Left kidney (tissue), 2 donors: Measurements from ENCODE around the gene ATP6V0C. TPM values are rescaled to one million over a fixed set of nuclear protein-coding genes. Genes with fewer than 3 reads are reported as not detected.

Experiments used
- DNase-seq: peaks from one replicate; pipeline ENCODE4 v3.0.0-alpha.2; 2013
- polyA plus RNA-seq: library from polyadenylated mRNA; unstranded; fragments of 120-200 nt; gene quantifications from one replicate; pipeline ENCODE4 v1.2.1, GENCODE V29; 2013; ENCODE audit not compliant: insufficient read length

ATP6V0C gene
- polyA plus RNA-seq, 1 donor = 158 TPM

- DNase-seq = no peak
Measured at GRCh38 chr16:2487903-2488531, 25.7 kb upstream of the ATP6V0C start.

DNA sequence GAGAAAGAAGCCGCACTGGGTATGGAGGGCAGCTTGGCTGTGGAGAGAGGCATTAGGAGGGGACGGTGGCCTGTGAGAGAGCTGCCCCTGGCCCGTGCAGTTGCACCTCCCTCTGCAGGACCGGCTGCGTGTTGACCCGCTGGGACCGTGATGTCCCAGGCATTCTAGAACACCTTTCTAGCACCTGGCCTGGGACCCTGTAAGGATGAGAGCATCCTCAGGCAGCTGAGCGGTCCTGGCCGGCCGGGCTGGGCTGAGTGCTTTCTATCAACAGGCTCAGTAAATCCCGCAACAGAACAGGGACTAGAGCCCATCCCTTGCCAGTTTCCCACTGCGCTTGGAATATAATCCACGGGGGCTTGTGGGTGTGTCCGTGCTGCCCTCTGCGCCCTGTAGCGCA is 24.2 kb upstream of the ATP6V0C start:
- DNase-seq = no peak

GRCh38 chr16:2490190-2491105 is 23.3 kb upstream of the ATP6V0C start:
- no peak for DNase-seq

GRCh38 chr16:2492292-2492691 is 21.5 kb upstream of the ATP6V0C start:
- no peak for DNase-seq

DNA sequence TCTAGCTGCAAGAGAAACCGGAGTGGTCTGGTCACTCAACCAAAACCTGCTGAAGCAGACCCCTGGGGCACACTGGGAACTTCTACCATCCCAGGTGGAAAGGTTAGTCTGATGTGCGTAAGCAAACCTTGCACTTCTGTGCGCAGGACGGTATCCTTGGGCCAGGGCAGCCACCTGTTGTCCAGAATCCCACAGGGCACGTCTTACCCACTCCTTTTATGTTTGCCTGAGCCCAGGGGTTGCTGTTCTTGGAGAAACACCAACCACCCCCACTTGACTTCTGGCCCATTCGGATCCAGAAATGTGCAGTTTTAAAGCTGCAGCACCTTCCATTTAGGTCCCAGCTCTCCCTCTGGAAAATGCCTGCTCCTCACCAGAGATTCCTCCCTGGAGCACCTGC is 20.1 kb upstream of the ATP6V0C start:
- DNase-seq = no peak

- no peak for DNase-seq
Measured at GRCh38 chr16:2494616-2495015, 19.1 kb upstream of the ATP6V0C start.

- no peak for DNase-seq
Measured at GRCh38 chr16:2495041-2495440, 18.7 kb upstream of the ATP6V0C start.

DNA sequence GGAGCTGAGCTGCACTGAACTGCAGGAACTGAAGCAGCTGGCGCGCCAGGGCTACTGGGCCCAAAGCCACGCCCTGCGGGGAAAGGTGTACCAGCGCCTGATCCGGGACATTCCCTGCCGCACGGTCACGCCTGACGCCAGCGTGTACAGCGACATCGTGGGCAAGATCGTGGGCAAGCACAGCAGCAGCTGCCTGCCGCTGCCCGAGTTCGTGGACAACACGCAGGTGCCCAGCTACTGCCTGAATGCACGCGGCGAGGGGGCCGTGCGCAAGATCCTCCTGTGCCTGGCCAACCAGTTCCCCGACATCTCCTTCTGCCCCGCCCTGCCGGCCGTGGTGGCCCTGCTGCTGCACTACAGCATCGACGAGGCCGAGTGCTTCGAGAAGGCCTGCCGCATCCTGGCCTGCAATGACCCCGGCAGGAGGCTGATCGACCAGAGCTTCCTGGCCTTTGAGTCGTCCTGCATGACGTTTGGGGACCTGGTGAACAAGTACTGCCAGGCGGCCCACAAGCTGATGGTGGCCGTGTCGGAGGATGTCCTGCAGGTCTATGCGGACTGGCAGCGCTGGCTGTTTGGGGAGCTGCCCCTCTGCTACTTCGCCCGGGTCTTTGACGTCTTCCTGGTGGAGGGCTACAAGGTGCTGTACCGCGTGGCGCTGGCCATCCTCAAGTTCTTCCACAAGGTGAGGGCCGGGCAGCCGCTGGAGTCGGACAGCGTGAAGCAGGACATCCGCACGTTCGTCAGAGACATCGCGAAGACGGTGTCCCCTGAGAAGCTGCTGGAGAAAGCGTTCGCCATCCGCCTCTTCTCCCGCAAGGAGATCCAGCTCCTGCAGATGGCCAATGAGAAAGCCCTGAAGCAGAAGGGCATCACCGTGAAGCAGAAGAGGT is 17.3 kb upstream of the ATP6V0C start:
- DNase-seq = no peak

DNA sequence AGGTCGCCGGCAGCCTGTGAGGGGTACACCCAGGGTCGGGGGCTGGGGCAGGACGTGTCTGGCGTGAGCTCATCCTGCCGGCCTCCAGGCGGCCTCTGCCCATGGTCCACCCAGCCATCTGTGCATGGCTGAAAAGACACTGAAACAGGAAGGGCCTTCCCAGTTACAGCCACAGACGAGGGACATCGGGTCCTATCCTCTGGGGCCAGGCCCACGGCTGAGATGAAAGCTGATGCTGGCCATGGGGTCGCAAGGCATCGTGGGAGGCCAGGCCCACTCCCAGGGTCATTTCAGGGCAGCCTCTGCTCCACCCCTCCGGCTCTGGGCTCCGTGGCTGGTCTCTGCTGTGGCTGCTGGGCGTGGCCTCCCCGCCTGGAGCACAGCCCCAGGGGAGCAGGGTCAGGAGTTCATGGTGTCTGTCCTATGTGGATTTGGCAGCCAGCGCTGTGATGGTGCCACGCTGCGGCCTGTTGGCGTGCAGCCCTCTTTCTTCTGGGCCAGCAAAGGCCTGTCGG is 16.6 kb upstream of the ATP6V0C start:
- DNase-seq = no peak

- DNase-seq = no peak
Measured at GRCh38 chr16:2497695-2498484, 15.9 kb upstream of the ATP6V0C start.

DNA sequence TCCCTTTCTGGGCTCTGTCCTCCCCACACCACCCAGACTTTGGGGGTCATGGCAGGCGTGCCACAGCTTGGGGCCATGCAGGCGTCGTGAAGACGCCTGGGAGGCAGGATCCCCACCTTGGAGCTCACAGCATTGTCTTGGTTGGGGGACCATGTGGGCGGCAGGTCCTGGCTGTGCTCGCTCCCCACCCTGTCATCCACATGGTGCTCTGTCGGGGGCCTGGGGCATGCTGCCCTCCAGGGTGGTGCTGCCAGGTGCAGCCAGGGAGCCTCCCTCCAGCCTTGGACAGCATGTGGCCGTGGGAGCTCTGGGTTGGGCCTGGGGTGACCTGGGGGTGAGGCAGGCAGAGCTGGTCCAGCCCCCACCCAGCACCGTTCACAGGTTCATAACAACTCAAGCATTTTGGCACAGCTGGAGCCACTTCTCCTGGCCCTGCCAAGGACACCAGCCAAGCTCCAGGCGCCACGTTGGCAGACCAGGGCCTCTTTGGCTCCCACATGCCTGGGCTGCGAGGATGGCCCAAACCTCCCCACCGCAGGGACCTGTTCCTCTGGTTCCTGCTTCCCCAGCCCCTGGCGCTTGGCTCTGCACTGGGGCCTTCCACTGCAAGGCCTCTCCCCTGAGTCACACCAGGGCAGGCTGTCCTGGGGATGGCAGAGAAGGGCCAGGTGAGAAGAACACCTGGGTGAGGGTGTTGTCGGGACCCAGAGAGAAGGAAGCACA is 15.1 kb upstream of the ATP6V0C start:
- DNase-seq = no peak

GRCh38 chr16:2499454-2499853 is 14.3 kb upstream of the ATP6V0C start:
- DNase-seq = no peak

GRCh38 chr16:2499890-2500429 is 13.8 kb upstream of the ATP6V0C start:
- no peak for DNase-seq

- no peak for DNase-seq
Measured at GRCh38 chr16:2500430-2500917, 13.3 kb upstream of the ATP6V0C start.

GRCh38 chr16:2500918-2501750 is 12.6 kb upstream of the ATP6V0C start:
- DNase-seq = peak; percentile 88

DNA sequence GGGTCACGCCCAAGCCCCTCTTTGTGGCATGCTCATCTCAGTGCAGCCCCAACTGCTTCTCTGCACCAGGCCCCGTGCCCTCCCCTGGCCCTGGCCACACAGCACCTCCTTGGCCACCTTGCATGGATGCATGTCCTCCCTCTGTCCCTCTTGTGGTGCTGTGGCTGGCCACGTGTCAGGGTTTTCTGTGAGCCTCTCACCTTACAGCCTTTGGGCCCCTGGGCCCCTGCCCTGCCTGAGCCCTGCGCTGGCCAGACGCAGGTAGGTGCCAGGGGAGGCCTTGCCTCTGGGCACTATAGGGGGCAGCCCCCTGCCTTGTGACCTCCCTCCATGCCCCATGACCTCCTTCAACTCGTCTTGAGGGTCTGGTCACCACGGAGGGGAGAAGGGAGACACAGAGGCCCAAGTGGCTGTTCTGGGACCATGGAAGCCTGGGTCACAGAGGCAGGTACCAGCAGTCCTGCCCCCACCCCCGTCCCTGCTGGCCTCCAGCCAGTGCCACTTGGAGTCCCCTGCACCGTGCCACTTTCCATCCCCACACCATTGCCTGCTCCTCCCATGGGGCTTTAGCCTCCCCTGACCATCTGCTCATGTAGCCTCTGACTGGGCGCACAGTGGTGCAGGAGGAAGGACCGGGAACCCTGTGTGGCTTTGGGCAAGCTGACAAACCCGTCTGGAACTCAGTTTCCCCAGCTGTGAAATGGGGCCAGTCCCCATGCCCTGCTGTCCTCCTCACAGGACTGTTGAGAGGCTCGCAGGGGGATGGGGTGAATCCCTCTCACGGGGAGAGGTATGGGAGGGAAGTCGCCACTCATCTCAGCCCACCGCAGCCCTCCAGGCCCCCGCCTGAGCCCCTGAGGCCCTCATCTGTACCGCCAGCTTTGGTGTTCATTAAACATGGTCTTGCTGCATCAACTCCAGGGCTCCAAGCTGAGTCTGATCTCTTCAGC is 11.5 kb upstream of the ATP6V0C start:
- DNase-seq = no peak

DNA sequence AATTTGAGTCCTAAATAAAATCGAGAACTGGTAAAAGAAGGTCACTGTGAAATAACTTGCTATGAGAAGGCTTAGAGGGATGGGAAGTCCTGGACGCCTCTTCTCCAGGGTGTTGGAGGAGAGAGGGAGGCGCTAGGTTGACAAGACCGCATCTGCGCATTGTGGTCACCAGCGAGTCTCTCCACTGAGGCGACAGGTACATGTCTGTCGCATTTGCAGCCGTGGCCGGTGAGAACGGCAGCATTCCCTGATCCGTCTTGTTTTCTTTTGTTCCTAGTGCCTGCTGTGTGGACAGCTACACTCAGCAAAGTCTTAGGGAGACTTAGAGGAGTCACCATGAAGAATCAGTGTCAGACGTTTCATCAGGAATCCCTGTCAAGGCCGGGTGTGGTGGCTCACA is 8.1 kb upstream of the ATP6V0C start:
- no peak for DNase-seq

GRCh38 chr16:2507052-2507659 is 6.6 kb upstream of the ATP6V0C start:
- no peak for DNase-seq
